Loucy (cell line): ENCODE results near the gene GRB10.

Experiments used
- CTCF ChIP-seq: fragments of 200-600 bp; sonication (generic); conservative IDR thresholded peaks from 2 replicates; pipeline ENCODE4 v1.5.1; 2014; ENCODE audit warnings: mild to moderate bottlenecking, antibody characterized with exemption, low read length
- EZH2phosphoT487 ChIP-seq: fragments of 200-600 bp; IDR thresholded peaks from 2 replicates; pipeline ENCODE4 v1.6.1; 2018; ENCODE audit warnings: antibody characterized with exemption, mild to moderate bottlenecking, moderate library complexity, borderline replicate concordance

GRCh38 chr7:50587737-50588136 lies 195.0 kb downstream of the GRB10 start:
- TF ChIP-seq CTCF (no peak), EZH2phosphoT487 (no peak)
